Activated CD8-positive, alpha-beta memory T cell treated with anti-CD3 and anti-CD28 coated beads, Interleukin-2, amount 50 U/mL, for 1 hour (primary cell): ENCODE data around the gene TSPAN18.

ENCODE experiments used
- DNase-seq: peaks from one replicate; pipeline ENCODE4 v3.0.0-alpha.2; 2020; ENCODE audit errors: extremely low read depth

The TSPAN18 gene, protein sequence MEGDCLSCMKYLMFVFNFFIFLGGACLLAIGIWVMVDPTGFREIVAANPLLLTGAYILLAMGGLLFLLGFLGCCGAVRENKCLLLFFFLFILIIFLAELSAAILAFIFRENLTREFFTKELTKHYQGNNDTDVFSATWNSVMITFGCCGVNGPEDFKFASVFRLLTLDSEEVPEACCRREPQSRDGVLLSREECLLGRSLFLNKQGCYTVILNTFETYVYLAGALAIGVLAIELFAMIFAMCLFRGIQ

DNA sequence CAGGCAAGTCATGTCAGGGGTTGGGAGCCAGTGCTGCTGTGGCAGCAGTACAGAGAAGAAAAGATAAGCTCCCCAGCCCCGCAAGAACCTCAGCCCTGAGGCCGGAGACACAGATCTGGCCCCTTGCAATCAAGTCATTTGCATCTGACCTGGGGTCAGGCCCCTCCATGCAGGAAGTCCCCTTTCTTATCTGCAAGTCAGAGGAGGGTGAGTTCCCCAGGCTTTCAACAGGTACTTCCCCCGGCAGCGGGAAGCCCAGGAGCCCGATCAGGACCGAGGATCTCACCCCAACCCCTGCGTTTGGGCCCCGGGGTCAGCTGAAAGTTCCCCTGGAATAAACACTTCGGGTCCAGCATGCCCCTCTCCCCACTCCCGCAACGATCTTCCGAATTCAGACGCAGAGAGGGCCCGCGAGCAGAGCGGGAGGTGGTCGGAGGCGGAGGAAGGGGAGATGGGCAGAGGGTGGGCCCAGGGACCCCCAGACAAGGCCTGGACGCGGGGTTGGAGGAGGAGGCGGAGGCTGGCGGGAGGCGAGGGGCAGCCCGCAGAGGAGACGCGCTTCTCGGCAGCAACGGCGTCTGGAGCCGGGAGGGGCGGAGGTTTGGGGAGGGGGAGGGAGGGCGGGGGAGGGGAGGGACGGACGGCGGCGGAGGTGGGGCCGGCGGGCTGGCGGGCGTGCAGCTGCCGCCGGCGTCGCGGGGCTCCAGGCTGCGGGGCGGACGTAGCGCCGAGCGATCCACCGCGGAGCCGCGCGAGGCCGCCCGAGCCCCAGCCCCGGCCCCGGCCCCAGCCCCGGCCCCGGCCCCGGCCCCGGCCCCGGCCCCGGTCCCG is at the start of gene TSPAN18:
TSS of gene TSPAN18 (plus strand) at position 680 of the 831 bp plus-strand sequence. CDS start 179,455 bp downstream, outside the sequence.
- no peak for DNase-seq

DNA sequence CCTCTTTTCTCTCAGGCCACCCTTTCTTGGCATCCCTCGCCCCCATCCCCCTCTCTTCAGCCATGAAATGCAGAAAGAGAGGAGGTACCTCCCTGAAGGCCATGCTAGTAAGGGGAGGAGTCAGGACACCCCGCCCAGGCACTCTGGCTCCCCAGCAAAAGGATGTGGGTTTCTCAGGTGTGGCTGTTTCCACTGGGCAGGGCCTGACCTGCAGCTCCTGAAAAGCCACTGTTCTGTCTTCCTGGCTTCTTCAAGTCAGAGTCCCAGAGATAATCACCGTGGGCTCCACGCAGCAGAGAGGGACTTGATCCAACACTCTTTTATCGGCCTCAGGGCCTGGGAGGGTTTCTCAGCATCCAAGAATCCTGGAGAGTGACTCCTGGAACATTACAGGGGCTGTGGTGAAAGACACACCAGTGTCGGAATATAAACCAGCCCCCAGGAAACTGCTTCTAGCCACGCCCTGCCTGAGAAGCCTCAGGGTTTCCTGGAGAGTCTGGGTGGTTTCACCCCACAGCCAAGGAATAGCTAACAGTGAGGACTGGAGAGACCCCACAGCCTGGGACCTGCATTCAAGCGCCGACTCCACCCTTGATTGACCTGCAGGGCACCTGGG is 45.7 kb upstream of the TSPAN18 start:
- DNase-seq: no peak

DNA sequence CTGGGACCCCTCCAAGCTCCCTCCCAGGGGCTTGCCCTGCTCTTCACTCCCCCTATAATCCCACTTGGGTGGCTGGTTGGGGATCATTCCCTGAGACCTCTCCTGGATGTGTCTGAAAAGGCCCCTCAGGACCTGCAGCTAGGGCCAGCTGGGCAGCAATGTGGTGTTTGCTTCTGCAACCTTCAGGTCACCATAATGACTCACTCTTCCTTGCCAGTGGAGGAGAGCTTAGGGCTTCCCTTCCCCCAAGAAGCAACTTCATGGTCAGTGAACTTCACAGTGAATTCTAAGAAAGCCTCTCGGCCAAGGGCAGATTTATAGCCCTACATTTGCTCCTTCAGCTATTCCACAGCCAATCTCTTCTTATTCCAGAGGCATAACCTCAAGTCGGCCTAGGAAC is 45.1 kb upstream of the TSPAN18 start:
- no peak for DNase-seq

DNA sequence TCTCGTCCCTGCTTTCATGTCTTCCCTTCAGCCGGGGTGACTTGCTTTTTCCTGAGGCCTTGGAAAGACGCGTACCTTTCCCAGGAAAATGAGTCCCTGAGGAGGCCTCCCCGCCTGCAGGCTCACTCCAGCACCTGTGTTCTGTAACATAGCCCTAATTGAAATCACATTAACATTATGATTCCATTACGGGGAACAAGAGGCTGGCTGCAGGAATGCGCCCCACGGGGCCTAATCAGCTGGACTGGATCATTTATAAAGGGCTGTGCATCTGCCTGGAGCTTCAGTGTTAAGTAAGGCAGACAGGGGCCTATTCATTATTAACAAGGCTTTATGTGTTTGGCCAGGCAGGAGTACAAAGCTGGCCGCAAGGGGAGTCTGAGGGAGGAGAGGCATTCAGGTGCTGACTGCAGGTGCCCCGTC is 41.9 kb upstream of the TSPAN18 start:
- no peak for DNase-seq

DNA sequence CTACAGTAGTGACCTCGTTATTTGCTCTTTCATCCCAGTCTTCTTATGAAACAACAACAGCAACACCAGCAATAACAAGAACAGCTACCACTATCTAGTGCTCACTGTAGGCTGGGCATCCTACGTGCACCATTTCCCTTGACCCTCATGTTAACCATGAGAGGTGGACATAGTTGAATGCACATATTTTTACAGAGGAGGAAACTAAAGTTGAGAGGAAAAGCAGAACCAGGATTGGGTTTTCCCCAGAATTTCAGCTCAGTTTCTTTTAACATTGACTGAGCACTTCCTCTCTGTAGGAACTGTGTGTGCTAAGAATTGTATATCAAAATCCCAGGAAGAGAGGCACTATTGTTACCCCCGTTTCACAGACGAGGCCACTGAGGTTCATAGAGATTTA is 39.4 kb upstream of the TSPAN18 start:
- no peak for DNase-seq

DNA sequence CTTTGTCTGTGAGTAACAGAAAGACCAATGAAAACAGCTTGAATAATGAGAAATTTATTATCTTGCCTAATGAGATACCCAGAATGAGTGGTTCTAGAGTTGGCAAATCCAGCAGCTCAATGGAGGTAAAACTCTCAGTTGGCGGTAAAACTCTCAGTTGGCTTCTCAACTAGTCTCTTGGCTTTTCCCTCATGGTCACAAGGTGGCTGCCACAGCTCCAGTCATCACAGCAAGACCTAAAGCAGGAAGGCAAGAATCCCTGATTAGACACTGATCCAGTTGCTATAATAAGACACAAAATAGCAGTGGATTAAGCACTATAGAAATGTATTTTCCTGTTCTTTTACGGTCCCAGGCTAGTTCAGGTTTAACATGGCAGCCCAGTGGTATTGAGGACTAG is 37.5 kb upstream of the TSPAN18 start:
- no peak for DNase-seq

DNA sequence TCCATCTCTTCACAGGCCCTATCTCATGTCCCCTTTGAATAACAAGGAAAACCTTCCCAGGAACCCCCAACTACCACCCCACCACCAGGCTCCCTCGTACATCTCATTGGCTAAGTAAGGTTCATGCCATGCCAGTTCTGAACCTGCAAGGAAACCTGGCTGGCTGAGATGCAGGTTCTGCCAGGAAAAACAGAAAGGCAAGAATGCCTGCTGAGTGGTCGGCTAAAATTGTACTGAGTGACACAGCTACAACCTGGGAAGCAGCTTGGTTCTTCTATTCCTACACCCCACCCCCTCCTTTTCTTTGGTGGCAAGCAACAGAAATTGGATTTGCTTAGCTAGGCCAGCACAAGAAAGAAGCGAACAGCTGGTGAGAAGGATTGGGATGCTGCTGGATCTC is 36.1 kb upstream of the TSPAN18 start:
- DNase-seq: no peak

DNA sequence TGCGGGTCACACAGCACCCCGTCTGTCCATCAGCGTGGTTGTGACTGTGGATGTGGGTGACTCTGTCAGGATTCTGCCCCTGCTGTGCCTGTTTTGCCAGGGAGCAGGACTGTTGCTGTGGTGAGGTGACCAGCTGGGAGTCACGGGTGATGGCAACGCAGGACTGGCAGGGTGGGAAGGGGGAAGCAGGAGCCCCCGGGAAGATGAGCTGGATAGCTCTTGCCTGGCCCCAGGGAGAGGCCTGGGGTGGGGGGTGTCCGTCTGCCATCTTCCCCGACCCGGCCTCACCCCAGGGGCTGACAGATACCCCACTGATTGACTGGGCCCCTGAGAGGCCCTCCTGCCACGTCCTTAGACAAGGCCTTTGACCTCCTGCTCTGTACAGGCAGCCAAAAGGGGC is 34.3 kb upstream of the TSPAN18 start:
- DNase-seq: no peak

DNA sequence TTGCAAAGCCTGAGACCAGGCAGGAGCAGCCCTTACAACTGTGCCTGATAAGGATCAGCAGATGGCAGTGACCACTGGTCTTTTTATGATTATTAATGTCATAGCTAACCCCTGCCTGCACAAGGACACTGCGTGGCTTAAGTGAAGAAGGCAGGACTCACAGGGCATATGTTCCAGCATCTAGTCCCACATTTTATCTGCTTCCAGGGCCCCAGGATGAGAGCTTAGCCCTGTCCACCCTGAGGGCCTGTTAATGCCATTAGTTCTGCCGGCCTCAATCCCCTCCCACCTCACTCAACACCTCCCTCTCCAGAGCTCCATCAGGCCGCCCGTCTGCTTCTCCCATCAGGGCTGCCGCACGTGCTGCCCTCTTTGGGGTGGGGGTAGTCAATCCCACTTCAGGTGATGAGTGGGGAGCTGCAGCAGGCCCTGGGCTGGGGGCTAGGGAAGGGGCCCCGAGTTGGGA is 33.1 kb upstream of the TSPAN18 start:
- no peak for DNase-seq

DNA sequence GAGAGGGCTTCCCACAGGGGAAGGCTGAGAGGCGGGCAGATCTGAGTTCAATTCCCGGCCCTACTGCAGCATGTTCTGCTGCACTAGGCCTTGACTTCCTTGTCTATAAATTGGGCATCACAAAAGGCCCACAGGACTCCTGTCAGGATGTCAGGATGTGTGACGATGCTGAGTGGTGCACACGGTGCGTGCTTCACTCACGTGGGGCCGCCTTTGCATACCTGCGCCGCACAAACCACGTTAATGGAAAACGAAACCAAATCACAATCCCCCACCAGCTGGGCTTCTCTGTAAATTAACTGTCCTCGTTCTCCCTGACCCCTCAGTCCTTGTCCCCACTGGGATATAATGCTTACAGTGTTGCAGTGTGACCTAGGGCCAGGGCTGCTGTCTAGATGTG is 32.3 kb upstream of the TSPAN18 start:
- DNase-seq: no peak

DNA sequence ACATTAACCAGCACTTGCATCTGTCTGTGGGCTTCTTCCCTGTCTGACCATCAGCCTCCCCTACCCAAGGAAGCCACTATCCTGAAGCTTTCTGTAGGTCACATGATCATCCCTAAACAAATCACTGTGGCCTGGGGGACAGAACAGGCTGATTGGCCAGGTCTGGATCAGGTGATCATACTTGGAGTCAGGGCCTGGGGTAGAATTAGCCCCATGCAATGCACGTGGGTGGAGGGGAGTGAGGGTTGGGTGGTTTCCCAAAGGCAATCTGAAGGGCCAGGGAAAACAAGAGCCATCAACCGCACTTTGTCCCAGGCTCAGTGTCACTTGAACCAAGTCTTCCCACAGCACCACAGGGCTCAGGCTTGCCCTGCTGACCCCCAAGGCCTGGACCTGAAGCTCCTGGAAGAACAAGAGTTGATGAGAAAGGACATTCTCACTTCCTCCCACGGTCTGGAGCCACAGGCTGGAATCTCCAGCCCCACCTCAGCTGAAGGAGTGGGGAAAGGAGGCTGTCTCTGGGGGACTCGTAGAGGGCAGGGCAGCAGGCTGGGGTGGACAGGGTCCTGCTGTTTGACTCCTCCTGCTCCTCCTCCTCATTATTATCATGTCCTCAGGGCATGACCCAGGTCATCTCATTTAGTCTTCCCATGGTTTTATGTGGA is 31.5 kb upstream of the TSPAN18 start:
- no peak for DNase-seq

DNA sequence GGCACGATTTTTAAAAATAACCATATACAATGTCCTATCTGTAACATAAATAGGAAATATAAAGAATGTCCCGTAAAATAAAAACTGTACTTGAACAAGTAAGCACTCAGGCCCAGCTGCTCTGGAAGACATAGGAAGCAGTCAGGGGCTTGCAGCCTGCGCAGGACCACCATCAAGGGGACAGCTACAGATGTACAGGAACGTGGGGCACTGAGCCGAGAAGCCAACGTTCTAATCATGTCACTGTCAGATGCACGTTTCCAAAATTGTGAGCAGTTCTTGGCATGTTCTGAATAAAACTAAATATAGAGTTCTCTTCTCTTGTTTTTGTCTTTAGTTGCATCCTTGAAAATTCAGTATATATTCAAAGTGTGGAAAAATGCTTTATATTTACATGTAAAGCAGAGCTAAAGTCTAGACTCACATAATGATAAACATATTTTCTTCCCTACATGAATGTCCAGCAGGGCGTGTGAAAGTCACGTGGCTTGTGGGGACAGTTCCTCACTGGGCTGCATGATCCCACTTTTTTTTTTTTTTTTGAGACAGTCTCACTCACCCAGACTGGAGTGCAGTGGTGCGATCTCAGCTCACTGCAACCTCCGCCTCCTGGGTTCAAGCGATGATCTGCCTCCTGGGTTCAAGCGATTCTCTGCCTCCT is 28.4 kb upstream of the TSPAN18 start:
- no peak for DNase-seq

DNA sequence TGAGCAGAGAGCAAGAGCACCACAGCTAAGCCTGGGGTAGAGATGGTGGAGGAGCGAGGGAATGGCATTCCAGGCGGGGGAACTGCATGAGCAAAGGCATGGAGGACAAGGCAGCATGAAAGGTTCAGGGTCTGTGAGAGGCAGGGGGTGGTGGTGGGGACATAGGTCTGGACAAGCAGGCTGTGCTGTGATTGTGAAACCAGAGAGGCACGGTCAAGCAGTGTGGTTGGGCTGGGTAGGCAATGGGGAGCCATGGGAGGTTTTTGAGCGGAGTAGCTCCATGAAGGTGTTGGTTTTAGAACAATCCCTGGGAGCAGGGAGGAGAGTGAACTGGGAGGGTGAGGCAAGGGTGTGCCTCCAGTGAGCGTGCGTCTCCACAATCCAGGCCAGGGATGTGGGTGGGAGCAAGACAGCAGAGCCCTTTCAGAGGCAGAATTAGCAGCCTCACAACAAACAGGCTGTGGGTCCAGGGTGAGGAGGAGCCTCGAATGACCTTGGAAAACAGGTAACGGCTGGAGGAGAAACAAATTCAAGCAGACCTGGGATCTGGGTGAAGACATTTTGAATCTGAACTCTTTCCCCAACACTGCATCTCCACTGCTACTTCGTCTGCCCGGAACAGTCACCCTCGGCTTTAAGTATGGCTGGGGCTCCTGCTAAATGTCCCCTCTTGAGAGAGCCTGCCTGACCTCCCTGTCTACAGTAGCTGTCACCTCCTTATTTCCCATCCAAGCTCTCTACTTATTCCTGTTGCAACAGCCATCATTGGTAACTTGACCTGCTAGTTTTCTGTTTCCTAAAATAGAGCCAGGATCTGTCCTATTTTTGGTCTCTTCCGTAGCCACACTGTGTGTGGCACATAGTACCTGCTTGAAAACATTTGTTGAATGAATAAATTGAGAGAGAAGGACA is 27.0 kb upstream of the TSPAN18 start:
- no peak for DNase-seq

DNA sequence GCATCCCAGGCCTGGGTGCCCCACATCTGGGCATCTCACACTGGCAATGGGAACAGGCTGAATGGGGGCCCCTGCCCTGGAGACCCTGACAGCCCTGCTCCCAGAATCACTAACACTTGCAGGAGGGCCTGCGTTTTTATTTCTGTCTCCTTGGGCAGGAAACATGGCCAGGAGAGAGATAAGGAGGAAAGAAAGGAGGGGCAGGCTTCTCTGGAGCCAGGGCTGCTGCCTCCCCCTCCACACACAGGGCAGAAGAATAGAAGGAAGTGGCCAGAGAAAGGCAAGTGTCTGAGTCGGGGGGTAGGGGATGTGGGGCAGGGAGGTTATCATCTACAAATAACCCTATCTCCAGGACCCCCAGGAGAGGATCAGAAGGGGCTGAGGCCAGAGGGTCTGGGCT is 25.5 kb upstream of the TSPAN18 start:
- DNase-seq: no peak

DNA sequence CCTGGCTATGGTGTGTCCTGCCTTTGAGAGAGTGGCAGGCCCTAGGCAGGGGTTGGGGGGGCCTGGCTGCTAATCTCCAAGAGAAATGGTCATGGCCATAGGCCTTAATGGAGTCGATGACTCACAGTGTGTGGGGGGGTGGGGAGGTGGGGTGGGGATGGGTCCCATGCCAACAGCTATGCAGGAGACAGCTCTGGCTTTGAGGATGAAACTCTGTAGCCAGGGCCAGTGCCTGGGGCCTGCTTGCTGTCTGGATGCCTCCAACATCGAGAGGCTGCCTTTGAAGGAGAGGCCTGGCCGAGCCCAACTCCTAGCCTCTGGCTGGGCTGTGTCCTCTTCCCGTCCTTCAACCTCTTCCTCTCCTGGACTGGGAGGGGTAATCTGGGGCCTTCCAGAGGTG is 23.9 kb upstream of the TSPAN18 start:
- DNase-seq: no peak

DNA sequence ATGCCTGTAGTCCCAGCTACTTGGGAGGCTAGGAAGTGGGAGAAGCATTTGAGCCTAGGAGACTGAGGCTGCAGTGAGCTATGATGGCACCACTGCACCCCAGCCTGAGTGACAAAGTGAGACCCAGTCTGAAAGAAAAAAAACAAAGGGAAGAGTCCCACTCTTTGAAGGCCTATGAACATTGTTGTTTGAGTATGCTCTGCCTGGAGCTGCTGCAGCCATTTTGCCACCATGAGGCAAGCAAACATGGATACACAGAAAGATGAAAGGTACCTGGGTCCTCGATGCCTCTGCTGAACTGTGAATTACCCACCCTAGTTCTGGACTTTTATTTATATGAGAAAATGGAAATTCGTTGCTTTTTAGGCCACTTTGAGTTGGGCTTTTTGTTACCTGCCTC is 19.7 kb upstream of the TSPAN18 start:
- no peak for DNase-seq

DNA sequence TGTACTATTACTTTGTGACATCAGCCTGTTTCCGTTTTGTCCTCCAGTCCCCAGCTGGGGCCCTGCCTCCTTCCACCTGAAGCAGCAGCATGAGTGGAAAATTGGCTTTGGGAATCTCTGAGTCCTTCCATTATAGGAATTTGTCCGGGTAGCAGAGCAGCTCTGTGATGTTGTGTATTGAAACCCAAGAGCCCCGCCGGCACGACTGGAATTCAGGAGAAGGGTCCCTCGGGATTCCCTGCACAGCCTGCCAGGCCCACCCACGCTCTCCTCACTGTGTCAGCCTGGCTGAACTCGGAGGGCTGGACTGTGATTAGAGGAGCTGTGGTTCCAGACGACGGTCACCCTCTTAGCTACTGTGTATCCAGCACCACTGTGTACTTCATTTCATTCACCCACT is 18.8 kb upstream of the TSPAN18 start:
- no peak for DNase-seq

DNA sequence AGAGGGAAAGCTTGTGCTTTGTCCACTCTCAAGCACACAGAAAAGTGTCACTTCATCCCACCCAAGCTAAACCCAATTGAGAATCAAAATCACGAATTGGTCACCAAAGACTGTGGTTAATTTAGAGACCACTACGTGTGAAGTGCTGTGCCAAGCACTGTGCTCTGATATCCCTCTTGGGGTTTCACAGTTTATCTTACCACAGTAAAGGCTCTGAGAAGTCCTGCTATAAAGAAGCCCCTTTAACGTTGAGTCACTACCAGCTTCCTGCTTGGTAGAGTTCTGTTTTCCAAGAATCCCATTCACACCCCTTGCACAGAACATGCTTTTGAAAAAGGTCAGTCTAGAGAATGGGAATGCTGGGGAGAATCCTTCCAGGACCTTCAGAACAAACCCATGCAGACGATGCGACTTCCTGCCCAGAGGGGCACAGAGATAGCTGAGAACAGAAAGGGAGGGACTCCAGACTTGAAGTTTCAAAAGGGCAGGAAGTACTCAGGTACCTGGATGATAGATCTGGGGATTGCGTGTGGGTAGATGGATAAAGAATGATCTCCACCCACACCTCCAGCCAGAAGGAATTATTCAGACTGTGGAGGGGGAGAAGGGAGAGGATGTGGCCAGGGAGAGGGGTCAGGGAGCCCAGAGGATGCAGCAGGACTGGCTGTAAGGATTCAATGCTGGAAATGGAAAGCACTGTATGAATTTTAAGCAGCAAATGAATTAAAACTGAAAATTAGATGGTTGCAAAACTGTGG is 18.1 kb upstream of the TSPAN18 start:
- no peak for DNase-seq

DNA sequence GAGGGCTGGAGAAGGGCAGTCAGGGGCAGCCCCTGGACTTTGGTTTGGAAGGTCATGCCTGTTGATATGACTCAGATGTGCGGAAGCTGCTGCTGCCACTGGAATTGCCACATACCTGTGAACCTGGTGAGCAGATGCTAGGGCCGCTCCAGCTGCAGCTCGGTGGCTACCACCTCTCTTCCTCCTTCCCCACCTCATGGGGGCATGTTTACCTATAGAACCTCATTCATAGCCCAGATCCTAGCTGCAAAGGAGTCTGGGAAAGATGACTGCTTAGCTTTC is 17.5 kb upstream of the TSPAN18 start:
- DNase-seq: no peak

DNA sequence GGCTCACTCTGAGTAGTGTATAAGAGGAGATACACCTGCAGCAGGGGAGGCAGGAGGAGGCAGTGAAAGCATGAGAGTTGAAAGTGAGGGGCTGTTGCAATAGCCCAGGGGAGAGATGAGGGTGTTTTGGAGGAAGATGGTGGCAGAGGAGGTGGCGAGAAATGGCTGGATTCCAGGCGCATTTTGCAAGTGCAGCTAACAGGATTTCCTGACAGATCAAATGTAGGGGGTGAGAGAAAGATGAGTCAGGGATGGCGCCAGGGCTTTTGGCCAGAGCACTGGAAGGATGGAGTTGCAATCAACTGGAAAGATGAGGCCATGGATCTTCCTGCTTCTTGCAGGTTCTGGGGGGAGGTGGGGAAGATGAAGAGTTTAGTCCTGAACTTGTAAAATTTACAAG is 16.8 kb upstream of the TSPAN18 start:
- DNase-seq: no peak
